Coronary artery (tissue), 2 donors: Measurements from ENCODE around the gene PLXNA2.

Source experiments
- DNase-seq: peaks from one replicate; pipeline ENCODE4 v3.0.0-alpha.2; 2017; ENCODE audit warnings: low spot score
- H3K27ac ChIP-seq, 2 donors: fragments of 200-600 bp; sonication (generic); one replicate each; pipeline ENCODE4 v1.5.1; 2016 to 2019
- H3K4me3 ChIP-seq: fragments of 200-600 bp; sonication (generic); 2 replicates; pipeline ENCODE4 v1.5.1; 2016; ENCODE audit warnings: mild to moderate bottlenecking, moderate library complexity
- CTCF ChIP-seq: fragments of 200-600 bp; sonication (generic); IDR thresholded peaks from one replicate; pipeline ENCODE4 v1.5.1; 2019; ENCODE audit warnings: antibody characterized with exemption

The PLXNA2 gene

GRCh38 chr1:208103597-208104513 lies 140.3 kb downstream of the PLXNA2 start:
- no peak for TF ChIP-seq CTCF
- Histone ChIP-seq H3K27ac (no peak overlapping the region), H3K4me3 (no peak overlapping the region)
- no peak for DNase-seq

GRCh38 chr1:208101661-208102431 lies 142.3 kb downstream of the PLXNA2 start:
- no peak for TF ChIP-seq CTCF
- DNase-seq = no peak
- Histone ChIP-seq H3K27ac (peak overlapping the region in 1 of 2 donors; percentile 26), H3K4me3 (no peak overlapping the region)

GRCh38 chr1:208100906-208101305 lies 143.3 kb downstream of the PLXNA2 start:
- H3K4me3 ChIP-seq = no peak overlapping the region
- TF ChIP-seq CTCF = no peak
- no peak overlapping the region for H3K27ac ChIP-seq
- no peak for DNase-seq

GRCh38 chr1:208100106-208100505 lies 144.1 kb downstream of the PLXNA2 start:
- no peak for TF ChIP-seq CTCF
- H3K4me3 ChIP-seq = no peak overlapping the region
- no peak overlapping the region for H3K27ac ChIP-seq
- DNase-seq = no peak

- no peak overlapping the region for H3K27ac ChIP-seq
- no peak for DNase-seq
- no peak for TF ChIP-seq CTCF
- H3K4me3 ChIP-seq = no peak overlapping the region
These were observed 145.4 kb downstream of the PLXNA2 start for GRCh38 chr1:208098773-208099172.

GRCh38 chr1:208093754-208094719 lies 150.1 kb downstream of the PLXNA2 start:
- TF ChIP-seq CTCF = peak; percentile 56
- Histone ChIP-seq H3K4me3 (no peak overlapping the region), H3K27ac (no peak overlapping the region)
- no peak for DNase-seq
